ENCODE results near the gene CFLAR. TPM values are rescaled to one million over a fixed set of nuclear protein-coding genes. Genes with fewer than 3 reads are reported as not detected.

Gene CFLAR
- total and polyA plus RNA-seq, 12 donors, result 91.5 to 257 (median 203) TPM

GRCh38 chr2:201218780-201219179 lies 102.8 kb downstream of the CFLAR start:
- 87 to 91% methylated on average over 6 of the region's 6 CpGs for WGBS, 2 donors
- intact Hi-C loops (cut with DNase I), result no loop called here
- H3K9me3 ChIP-seq, result no peaks in the 10 kb centered on the region
- H3K4me1 ChIP-seq, result peaks cover 2 to 46% (median 35%) of the 10 kb centered on the region in 9 donors
- H3K36me3 ChIP-seq, result peaks cover 0 to 44% (median 10%) of the 10 kb centered on the region in 9 donors
- H3K4me3 ChIP-seq, result no peak overlapping the region
- DNase-seq (no peak), ATAC-seq (peak in 6 of 8 donors; percentile 27 to 77 (median 54))
- TF ChIP-seq CTCF (IDR thresholded peaks at IDR 0.05), result no peak
- H3K27ac ChIP-seq, result peak overlapping the region in 8 of 10 donors; percentile 30 to 78 (median 44)
- no peaks in the 10 kb centered on the region for H3K27me3 ChIP-seq

- Histone ChIP-seq H3K9me3 (no peaks in the 10 kb centered on the region), H3K4me3 (no peak overlapping the region), H3K4me1 (peaks cover 2 to 46% (median 35%) of the 10 kb centered on the region in 9 donors), H3K27ac (peak overlapping the region in 9 of 10 donors; percentile 31 to 78 (median 42)), H3K27me3 (no peaks in the 10 kb centered on the region), H3K36me3 (peaks cover 0 to 44% (median 10%) of the 10 kb centered on the region in 9 donors)
- 77% methylated on average over 5 of the region's 5 CpGs for WGBS, 2 donors
- no peak for TF ChIP-seq CTCF (IDR thresholded peaks at IDR 0.05)
- intact Hi-C loops (cut with DNase I), result loop anchor here in 1 of 10 donors (5.0 kb wide), 1 partner anchor 32 kb away; no protein-coding TSS in a partner anchor
- no peak for DNase-seq
- peak in 6 of 8 donors; percentile 18 to 41 (median 34) for ATAC-seq
Measured at GRCh38 chr2:201219328-201220096, 103.5 kb downstream of the CFLAR start.

- DNase-seq, result peak in 1 of 2 donors; percentile 65
- peak; percentile 51 to 88 (median 76) for ATAC-seq
- peak overlapping the region in 9 of 10 donors; percentile 31 to 78 (median 42) for H3K27ac ChIP-seq
Measured at GRCh38 chr2:201220102-201220570, 104.2 kb downstream of the CFLAR start.

More at GRCh38 chr2:201220102-201220570, 104.2 kb downstream of the CFLAR start:
- WGBS, 2 donors, result 13 to 20% methylated on average over 4 of the region's 4 CpGs
- no peak overlapping the region for H3K4me3 ChIP-seq
- H3K4me1 ChIP-seq, result peaks cover 2 to 46% (median 35%) of the 10 kb centered on the region in 9 donors
- H3K36me3 ChIP-seq, result peaks cover 0 to 43% (median 10%) of the 10 kb centered on the region in 9 donors
- intact Hi-C loops (cut with DNase I), result loop anchor here in 1 of 10 donors (5.0 kb wide), 1 partner anchor 33 kb away; no protein-coding TSS in a partner anchor
- no peak for TF ChIP-seq CTCF (IDR thresholded peaks at IDR 0.05)
- no peaks in the 10 kb centered on the region for H3K27me3 ChIP-seq
- no peaks in the 10 kb centered on the region for H3K9me3 ChIP-seq

Data from heart right ventricle (tissue), 16 donors.